ENCODE measurements around the gene PCNX2.

The PCNX2 gene

GRCh38 chr1:233242827-233243483, 52.6 kb downstream of the PCNX2 start:
- H3K4me3 ChIP-seq (ENCODE audit: low read depth, low read length), result no peak overlapping the region
- no peak for DNase-seq (ENCODE audit: low read depth)
- TF ChIP-seq CTCF (conservative IDR thresholded peaks at IDR 0.05; ENCODE audit: low read depth, low read length), result no peak

- TF ChIP-seq CTCF (conservative IDR thresholded peaks at IDR 0.05; ENCODE audit: low read depth, low read length), result no peak
- DNase-seq (ENCODE audit: low read depth), result no peak
- H3K4me3 ChIP-seq (ENCODE audit: low read depth, low read length), result no peak overlapping the region
Observed at GRCh38 chr1:233241759-233242158, 53.8 kb downstream of the PCNX2 start.

GRCh38 chr1:233240829-233241682, 54.5 kb downstream of the PCNX2 start:
- DNase-seq (ENCODE audit: low read depth), result peak; percentile 74
- TF ChIP-seq CTCF (conservative IDR thresholded peaks at IDR 0.05; ENCODE audit: low read depth, low read length), result peak; percentile 91
- no peak overlapping the region for H3K4me3 ChIP-seq (ENCODE audit: low read depth, low read length)

GRCh38 chr1:233240371-233240770, 55.2 kb downstream of the PCNX2 start:
- DNase-seq (ENCODE audit: low read depth), result no peak
- no peak for TF ChIP-seq CTCF (conservative IDR thresholded peaks at IDR 0.05; ENCODE audit: low read depth, low read length)
- no peak overlapping the region for H3K4me3 ChIP-seq (ENCODE audit: low read depth, low read length)

- peak; percentile 45 for TF ChIP-seq CTCF (conservative IDR thresholded peaks at IDR 0.05; ENCODE audit: low read depth, low read length)
- H3K4me3 ChIP-seq (ENCODE audit: low read depth, low read length), result no peak overlapping the region
- peak; percentile 62 for DNase-seq (ENCODE audit: low read depth)
Observed at GRCh38 chr1:233238884-233239431, 56.6 kb downstream of the PCNX2 start.

- no peak for DNase-seq (ENCODE audit: low read depth)
- no peak overlapping the region for H3K4me3 ChIP-seq (ENCODE audit: low read depth, low read length)
- no peak for TF ChIP-seq CTCF (conservative IDR thresholded peaks at IDR 0.05; ENCODE audit: low read depth, low read length)
Observed at GRCh38 chr1:233237647-233238046, 57.9 kb downstream of the PCNX2 start.

Measured in choroid plexus epithelial cell (primary cell).